ENCODE results near the gene INSIG2. TPM values are rescaled to one million over a fixed set of nuclear protein-coding genes. Genes with fewer than 3 reads are reported as not detected.

INSIG2 gene
- total RNA-seq, 4 donors from 2014 or later, result 3.6 to 42.4 (median 25.8) TPM

GRCh38 chr2:118121101-118121500 is 32.8 kb downstream of the INSIG2 start:
- H3K27me3 ChIP-seq, result no peaks in the 10 kb centered on the region
- TF ChIP-seq POLR2A (IDR thresholded peaks at IDR 0.05), result no peak
- TF ChIP-seq, protein P1, sequence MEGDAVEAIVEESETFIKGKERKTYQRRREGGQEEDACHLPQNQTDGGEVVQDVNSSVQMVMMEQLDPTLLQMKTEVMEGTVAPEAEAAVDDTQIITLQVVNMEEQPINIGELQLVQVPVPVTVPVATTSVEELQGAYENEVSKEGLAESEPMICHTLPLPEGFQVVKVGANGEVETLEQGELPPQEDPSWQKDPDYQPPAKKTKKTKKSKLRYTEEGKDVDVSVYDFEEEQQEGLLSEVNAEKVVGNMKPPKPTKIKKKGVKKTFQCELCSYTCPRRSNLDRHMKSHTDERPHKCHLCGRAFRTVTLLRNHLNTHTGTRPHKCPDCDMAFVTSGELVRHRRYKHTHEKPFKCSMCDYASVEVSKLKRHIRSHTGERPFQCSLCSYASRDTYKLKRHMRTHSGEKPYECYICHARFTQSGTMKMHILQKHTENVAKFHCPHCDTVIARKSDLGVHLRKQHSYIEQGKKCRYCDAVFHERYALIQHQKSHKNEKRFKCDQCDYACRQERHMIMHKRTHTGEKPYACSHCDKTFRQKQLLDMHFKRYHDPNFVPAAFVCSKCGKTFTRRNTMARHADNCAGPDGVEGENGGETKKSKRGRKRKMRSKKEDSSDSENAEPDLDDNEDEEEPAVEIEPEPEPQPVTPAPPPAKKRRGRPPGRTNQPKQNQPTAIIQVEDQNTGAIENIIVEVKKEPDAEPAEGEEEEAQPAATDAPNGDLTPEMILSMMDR (IDR thresholded peaks at IDR 0.05), result no peak
- H3K4me1 ChIP-seq, result no peaks in the 10 kb centered on the region
- H3K9me3 ChIP-seq, result no peaks in the 10 kb centered on the region
- H3K36me3 ChIP-seq, result no peaks in the 10 kb centered on the region
- DNase-seq, result no peak
- no peak overlapping the region for H3K27ac ChIP-seq
- no peak overlapping the region for H3K4me3 ChIP-seq
- intact Hi-C loops (cut with DNase I; ENCODE audit: low total_unique reads), result no loop called here

DNA sequence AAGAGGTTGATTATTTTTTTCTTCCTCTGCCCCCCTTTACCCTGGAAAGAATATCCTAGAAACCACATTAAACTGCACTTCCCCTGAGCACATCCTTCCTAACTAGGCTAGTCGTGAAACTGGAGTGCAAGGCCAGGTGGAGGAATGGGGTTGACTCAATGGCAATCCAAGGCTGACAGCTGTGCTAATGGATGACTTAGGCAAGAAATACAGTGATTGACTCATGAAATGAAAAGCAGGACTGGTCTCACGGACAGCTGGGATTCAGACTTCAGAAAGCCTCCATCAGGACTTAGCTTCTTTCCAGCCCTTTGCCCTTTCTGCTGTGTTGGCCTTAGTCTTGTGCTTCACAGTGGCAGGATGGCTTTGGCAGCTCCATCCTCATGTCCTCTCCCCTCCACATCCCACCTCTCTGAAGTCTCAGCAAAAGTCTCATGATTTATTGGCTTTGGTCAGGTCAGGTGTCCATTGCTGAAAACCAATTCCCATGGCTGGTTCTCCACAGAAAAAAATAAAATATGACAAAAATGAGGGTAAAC is 33.8 kb downstream of the INSIG2 start:
- DNase-seq, result no peak
- no peak overlapping the region for H3K4me3 ChIP-seq
- intact Hi-C loops (cut with DNase I; ENCODE audit: low total_unique reads), result no loop called here
- H3K27me3 ChIP-seq, result no peaks in the 10 kb centered on the region
- H3K27ac ChIP-seq, result peak overlapping the region in 1 of 2 donors; percentile 66
- H3K36me3 ChIP-seq, result no peaks in the 10 kb centered on the region
- no peaks in the 10 kb centered on the region for H3K9me3 ChIP-seq
- no peak for TF ChIP-seq POLR2A (IDR thresholded peaks at IDR 0.05)
- TF ChIP-seq, protein P1 (IDR thresholded peaks at IDR 0.05), result no peak
- no peaks in the 10 kb centered on the region for H3K4me1 ChIP-seq

GRCh38 chr2:118122594-118123281 is 34.5 kb downstream of the INSIG2 start:
- no peak for DNase-seq
- Histone ChIP-seq H3K27ac (peak overlapping the region; percentile 40 to 66), H3K9me3 (no peaks in the 10 kb centered on the region), H3K4me3 (no peak overlapping the region), H3K4me1 (no peaks in the 10 kb centered on the region), H3K27me3 (no peaks in the 10 kb centered on the region), H3K36me3 (no peaks in the 10 kb centered on the region)
- TF ChIP-seq, protein P1 (IDR thresholded peaks at IDR 0.05), result no peak
- no peak for TF ChIP-seq POLR2A (IDR thresholded peaks at IDR 0.05)
- intact Hi-C loops (cut with DNase I; ENCODE audit: low total_unique reads), result no loop called here

DNA sequence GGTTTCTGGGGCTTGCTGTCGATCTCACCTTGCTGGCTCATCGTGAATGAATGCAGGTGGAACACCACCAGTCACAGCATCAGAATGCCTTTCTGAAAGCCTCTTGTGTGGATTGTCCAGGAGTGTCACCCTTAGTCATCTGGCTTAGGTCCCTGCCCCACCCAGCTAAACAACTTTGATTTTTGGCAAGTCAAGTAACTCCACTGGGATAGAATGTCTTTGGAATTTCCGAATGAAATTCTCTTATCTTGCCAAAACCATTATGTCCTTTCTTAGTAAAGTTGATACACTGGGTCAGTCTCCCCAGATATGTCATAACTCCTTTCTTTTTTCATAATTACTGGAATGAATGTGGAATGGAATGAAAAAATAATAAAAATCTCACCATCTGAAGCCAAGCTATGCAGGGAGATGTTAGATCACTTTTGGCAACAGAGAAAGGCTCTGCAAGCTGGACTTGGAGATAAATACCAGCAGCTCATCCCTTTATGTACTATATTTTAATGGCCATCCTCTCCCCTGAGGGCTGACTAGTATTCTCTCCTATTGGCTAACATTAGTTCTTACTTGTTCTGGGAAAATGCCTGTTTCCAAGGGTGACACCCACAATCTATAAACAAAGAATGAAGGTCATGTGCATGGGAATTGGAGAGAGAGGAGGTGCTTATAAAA is 35.4 kb downstream of the INSIG2 start:
- no peak for TF ChIP-seq POLR2A (IDR thresholded peaks at IDR 0.05)
- TF ChIP-seq, protein P1 (IDR thresholded peaks at IDR 0.05), result no peak
- H3K27ac ChIP-seq, result peak overlapping the region; percentile 40 to 66
- no peaks in the 10 kb centered on the region for H3K4me1 ChIP-seq
- intact Hi-C loops (cut with DNase I; ENCODE audit: low total_unique reads), result no loop called here
- no peaks in the 10 kb centered on the region for H3K27me3 ChIP-seq
- peak; percentile 26 to 50 for DNase-seq
- H3K4me3 ChIP-seq, result no peak overlapping the region
- H3K36me3 ChIP-seq, result no peaks in the 10 kb centered on the region
- H3K9me3 ChIP-seq, result no peaks in the 10 kb centered on the region

DNA sequence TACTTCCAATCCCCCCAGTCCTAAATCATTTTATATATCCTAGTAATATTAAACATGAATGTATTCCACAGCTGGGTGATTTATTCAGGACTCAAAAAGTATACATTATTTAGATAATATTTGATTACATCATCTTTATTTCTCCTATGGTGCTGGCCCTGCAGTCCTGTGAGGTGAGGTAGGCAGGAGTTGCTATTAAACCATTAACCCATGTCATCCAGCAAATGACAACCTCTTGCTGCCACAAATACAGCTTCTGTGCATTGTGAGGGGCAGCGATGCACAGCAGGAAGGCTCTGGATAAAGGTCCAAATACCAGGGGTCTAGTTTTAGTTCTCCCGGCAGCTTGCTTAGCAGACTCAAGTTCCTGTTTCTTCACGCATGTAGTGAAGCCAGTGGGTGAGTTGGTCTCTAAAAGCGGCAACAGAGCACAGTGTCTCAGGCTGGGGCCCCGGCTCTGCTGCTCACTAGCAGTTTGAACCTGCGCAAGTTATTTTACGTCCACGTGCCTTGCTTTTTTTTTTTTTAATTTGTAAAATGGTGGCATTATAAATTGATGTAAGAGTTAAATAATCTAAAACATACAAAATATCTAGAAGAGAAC is 36.1 kb downstream of the INSIG2 start:
- Histone ChIP-seq H3K36me3 (no peaks in the 10 kb centered on the region), H3K4me1 (no peaks in the 10 kb centered on the region), H3K9me3 (no peaks in the 10 kb centered on the region), H3K27ac (peak overlapping the region in 1 of 2 donors; percentile 66), H3K27me3 (no peaks in the 10 kb centered on the region), H3K4me3 (no peak overlapping the region)
- TF ChIP-seq, protein P1 (IDR thresholded peaks at IDR 0.05), result no peak
- TF ChIP-seq POLR2A (IDR thresholded peaks at IDR 0.05), result no peak
- DNase-seq, result no peak
- intact Hi-C loops (cut with DNase I; ENCODE audit: low total_unique reads), result no loop called here

Measured in uterus (tissue), 4 donors.